Measurements from ENCODE around the gene LRMDA.

The LRMDA gene

GRCh38 chr10:76198287-76199035, 767.0 kb downstream of the LRMDA start:
- no peak for DNase-seq

GRCh38 chr10:76201962-76202361, 770.5 kb downstream of the LRMDA start:
- no peak for DNase-seq

GRCh38 chr10:76202777-76203176, 771.4 kb downstream of the LRMDA start:
- DNase-seq, result no peak

DNA sequence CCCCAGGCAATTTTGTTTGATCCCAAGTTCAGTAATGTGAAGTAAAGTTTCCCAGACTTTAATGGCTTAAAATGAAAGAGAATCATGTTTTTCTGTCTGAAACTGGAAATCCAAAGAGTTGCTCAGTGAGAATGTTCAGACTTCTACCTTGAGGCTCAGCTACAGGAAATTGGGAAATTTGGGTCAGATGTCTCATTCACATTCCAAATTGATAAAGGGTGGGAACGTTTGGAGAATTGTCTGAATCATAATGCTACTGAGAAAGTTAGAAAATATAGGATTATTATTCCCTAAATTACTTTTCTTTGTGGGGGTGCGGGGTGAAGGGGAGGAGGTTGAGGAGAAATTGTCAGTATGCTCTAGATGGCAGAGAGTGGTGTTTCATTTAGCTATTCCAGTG, 773.9 kb downstream of the LRMDA start:
- no peak for DNase-seq

DNA sequence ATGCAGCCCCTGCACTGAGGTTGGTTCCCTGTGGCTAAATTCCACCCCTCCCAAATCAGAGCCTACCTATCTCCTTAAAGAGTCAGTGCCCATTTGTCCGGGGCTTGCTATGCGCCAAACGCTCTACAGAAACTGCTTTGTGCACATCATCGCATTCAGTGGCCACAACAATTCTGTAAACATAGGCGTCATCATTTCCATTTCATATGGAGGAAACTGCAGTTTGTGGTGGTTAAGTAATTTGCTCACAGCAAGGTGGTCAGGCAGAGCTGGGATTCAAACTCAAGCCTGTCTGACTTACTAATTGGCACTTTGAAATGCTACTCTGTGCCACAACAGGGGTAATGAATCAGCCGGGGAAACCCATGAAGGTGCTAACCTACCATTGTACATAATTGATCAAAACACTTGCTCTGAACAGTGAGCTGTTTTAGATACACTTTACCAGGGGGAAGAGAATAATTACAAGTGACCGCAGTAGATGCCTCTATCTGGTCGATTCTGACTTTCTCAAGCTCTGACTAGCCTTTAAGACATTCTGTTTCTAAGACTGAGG, 775.5 kb downstream of the LRMDA start:
- DNase-seq, result no peak

- DNase-seq, result no peak
These were observed 777.7 kb downstream of the LRMDA start for GRCh38 chr10:76209135-76209534.

- no peak for DNase-seq
These were observed 778.8 kb downstream of the LRMDA start for GRCh38 chr10:76210211-76210610.

- no peak for DNase-seq
These were observed 780.3 kb downstream of the LRMDA start for GRCh38 chr10:76211691-76212090.

GRCh38 chr10:76213876-76214275, 782.5 kb downstream of the LRMDA start:
- DNase-seq, result no peak

DNA sequence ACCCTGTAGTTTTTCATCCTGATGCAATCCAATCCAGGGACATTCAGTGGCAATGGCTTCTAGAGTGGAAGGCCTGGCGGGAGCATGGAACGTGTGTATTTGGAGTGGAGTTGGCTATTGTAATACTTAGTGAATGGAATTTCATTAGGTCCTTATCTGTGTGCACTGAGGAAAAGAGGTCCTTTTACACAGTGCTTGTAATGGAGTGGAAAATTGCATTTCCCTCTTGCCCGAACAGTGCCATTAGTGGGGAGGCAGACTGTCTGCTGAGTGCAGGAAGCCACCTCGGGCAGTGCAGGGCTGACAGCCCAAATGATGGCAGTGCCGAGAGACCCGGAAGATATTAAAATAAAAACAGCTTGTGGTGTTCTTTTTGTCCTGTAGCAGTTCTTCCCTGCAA, 786.6 kb downstream of the LRMDA start:
- no peak for DNase-seq

- no peak for DNase-seq
These were observed 797.9 kb downstream of the LRMDA start for GRCh38 chr10:76229341-76229740.

DNA sequence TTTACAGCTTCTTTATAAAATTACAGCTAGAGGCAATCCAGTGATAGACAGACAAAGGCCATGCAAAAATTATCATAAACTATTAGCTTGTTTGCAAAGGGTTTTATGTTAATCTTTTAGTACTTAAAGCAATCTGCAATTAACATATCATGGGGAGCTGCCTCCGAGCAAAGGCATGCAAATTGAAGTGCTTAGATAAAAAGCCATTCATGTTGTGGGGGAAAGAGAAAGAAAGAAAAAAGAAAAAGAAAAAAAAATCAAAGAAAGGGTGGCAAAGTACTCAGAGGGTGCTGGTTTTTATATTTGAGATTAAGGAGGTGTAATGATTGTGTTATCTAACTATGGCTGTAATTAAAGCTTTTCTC, 799.5 kb downstream of the LRMDA start:
- no peak for DNase-seq

DNA sequence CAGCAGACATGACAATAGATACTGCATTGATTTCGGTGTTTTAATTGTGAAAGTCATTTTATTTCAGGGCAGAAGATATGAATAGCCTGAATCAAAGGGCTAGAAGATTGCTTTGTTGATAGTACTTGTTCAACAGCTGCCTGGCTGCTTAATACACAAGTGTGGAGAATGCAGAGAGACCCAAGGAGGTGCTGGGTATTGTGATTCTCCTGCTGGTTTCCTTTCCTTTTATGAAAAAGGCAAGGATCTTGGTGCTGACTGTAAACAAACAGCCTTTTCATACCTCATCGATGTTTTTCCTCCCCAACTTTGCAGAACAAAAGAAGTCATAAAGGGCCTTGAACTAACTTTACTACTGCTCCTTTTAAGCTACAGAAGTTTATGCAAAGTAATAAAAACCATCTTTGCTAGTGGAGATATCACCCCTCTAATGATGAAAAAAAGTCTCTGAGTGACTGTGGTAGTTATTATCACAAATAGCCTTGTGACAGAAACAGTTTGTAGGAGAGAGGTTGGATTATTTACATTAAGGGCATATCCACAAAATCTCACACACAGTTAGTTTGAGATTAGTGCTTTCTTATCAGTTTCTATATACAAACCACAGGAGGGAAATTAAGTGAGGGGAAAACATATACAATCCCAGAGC, 800.0 kb downstream of the LRMDA start:
- DNase-seq, result no peak

DNA sequence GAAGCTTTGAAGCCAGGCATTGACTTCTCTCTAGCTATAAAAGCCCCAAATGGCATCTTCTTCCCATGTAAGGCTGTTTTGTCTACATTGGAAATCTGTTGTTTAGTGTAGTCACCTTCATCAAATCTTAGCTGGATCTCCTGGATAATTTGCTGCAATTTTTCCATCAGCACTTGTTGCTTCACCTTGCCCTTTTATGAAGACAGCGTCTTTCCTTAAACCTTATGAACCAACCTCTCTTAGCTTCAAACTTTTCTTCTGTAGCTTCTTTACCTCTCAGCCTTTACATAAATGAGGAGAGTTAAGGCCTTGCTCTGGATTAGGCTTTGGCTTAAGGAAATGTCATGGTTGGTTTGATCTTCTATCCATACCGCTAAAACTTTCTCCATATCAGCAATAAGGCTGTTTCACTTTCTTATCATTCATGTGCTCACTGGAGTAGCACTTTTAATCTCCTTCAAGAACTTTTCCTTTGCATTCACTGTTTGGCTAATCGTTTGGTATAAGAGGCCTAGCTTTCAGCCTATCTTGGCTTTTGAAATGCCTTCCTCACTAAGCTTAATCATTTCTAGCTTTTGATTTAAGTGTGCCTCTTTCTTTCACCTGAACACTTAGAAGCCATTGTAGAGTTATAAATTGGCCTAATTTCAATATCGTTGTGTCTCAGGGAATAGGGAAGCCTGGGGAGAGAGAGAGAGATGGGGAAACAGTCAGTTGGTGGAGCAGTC, 803.2 kb downstream of the LRMDA start:
- DNase-seq, result no peak

DNA sequence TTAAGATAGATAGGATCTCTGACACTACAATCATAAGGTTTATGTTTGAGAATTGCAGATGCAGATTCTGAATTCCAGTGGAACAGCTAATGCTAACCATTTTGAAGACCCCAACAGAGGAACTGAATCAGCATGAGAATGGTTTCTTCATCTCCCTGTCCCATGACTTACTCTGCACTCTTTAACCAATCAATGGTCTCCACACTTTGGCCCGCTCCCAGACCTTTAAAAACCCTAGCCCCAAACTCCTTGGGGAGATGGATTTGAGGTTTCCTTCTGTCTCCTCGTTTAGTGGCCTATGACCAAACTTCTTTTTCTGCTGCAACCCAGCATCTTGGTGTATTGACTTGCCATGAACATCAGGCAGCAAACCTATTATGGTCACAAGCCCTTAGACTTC, 804.9 kb downstream of the LRMDA start:
- DNase-seq, result no peak

- no peak for DNase-seq
These were observed 811.5 kb downstream of the LRMDA start for GRCh38 chr10:76242956-76243355.

GRCh38 chr10:76244061-76244686, 812.8 kb downstream of the LRMDA start:
- DNase-seq, result no peak

DNA sequence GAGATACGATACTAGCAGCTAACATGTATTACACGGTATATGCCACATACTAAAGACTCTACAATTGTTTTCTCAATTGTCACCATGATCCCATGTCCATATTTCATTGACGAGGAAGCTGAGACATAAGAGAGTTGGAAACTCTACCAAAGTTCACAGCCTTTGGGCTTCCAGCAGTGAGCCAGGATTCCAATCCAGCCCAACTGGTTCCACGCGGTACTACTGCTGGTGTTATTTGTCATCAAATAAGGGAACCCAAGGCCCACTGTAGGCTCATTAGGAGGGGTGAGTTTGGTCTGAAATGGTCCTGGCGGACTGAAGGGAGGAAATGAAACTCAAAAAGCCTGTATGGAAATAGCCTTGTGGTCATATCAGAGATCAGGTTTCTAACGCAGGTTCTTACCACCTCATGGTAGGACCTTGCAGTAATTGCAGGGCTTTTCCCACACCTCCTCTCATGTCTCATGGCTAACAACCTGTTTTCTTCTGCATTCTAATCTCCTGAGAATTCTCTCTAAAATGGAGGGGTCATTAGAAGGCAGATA, 814.6 kb downstream of the LRMDA start:
- DNase-seq, result no peak

- DNase-seq, result no peak
These were observed 817.3 kb downstream of the LRMDA start for GRCh38 chr10:76248649-76249200.

DNA sequence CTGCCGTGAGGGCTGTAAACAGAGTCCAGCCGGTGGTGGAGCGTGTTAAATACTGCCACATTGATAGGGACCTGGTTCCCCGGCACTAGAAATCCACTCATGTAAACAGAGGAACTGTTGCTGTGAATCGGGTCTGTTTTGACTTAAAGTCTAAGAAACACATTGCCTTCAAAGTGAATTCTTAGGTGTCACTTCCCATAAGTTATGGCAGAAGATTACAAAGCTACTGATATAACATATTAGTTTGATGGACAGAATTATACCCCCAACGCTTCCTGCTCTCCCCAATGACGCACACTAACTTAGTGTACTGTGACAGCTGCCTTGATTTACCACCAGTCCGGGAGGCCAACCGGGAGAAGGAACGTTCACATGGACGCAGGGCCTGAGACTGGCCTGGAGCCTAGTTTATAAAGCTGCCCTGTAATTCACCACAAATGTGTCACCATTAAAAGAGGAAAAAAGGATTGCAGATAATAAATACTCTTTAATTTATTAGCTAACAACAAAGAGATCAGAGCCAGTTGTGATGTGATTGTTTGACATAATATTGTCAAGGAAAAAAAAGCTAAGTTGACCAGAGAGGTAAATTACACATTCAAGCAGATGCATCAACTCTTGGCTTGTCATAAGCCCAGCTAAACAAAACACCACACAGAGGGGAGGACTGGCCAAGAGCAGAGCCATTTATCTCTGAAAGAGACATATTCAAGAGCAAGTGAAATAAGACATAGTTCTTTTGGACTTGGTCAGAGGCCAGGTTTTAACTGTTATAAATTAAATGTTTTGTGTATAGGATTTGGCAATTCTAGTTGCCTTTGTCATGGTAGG, 820.6 kb downstream of the LRMDA start:
- DNase-seq, result no peak

DNA sequence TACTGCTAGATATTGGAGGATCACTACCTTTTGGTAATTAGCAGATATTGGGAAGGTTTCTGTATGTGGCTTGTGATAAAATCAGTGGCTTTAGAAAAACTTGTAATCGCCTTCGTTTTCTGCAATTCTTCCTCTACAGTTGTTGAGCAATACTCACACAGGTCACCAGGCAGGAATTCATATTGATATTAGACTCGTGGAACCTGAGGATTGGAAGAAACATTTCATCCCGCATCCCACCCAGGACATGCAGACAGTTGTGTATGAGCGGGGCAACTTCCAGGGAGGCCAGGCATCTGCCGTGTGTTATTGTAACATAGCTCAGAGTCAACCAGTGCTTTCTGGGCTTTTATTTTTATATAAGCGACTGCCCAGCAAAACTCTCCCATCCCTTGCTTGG, 821.3 kb downstream of the LRMDA start:
- no peak for DNase-seq

- no peak for DNase-seq
These were observed 823.8 kb downstream of the LRMDA start for GRCh38 chr10:76255241-76255640.
